GM18907 (cell line): ENCODE data around the gene SPPL2A.
"Not testable (repeated sequence)": the region's sequence is repeated elsewhere in the genome, so short reads cannot be mapped to it uniquely, and the experiment has no call there.

ENCODE experiments used
- ATAC-seq: cut with Tn5 transposase; IDR thresholded peaks from one replicate; pipeline ENCODE4 v1.9.1; 2021; ENCODE audit warnings: mild to moderate bottlenecking, moderate library complexity; ENCODE audit not compliant: unreplicated experiment

Gene SPPL2A, protein sequence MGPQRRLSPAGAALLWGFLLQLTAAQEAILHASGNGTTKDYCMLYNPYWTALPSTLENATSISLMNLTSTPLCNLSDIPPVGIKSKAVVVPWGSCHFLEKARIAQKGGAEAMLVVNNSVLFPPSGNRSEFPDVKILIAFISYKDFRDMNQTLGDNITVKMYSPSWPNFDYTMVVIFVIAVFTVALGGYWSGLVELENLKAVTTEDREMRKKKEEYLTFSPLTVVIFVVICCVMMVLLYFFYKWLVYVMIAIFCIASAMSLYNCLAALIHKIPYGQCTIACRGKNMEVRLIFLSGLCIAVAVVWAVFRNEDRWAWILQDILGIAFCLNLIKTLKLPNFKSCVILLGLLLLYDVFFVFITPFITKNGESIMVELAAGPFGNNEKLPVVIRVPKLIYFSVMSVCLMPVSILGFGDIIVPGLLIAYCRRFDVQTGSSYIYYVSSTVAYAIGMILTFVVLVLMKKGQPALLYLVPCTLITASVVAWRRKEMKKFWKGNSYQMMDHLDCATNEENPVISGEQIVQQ

DNA sequence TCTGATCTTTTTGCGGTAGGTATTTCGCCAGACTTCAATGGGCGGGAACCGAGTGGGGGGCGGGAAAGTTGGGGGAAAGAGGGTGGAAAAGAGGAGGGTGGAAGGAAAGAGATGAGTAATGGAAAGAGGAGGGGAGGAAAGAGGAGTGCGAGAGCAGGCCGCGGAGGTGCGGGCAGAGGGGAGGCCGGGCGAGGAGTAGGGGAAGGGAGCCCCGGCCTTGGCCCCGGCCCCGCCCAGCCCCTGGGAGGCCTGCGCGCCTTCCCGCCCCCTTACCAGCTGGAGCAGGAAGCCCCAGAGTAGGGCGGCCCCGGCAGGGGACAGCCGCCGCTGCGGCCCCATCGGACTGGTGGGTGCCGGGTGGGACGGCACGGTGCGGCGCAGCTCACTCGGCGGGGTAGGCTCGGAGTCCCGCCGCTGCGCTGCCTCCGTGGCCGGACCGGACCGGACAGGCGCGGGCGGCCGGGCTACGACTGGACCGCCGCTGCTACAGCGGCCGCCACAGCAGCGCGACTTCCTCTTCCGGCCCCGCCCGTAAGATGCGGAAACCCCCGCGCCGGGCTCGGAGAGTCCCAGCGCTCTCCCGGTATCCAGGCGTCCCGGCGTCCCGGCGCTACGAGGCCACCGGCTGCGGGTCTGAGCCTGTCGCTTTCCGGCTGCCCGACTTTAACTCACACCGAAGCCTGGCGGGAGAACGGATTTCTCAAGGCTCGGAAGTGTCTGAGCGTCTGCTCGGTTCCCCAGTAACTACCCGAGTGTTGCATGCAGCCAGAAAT is at the start of gene SPPL2A:
SPPL2A (minus strand) TSS at position 512 of the 773 bp plus-strand sequence; CDS start at position 339, 173 bp downstream.
- ATAC-seq, result peak; percentile 89

DNA sequence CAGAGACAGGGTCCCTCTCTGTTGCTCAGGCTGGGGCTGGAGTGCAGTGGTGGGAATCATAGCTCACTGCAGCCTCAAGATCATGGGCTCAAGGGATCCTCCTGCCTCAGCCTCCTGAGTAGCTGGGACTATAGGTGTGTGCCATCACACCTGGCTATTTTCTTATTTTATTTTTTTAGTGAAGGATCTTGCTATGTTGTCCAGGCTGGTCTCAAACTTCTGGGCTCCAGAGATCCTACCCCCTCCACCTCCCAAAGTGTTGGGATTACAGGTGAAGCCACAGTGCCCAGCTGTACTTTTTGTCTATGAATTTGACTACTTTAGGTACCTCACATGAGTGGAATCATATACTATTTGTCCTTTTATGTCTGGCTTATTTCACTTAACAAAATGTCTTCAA is 49.1 kb upstream of the SPPL2A start:
- ATAC-seq, result no peak

GRCh38 chr15:50813865-50814264 is 48.4 kb upstream of the SPPL2A start:
- ATAC-seq, result no peak

GRCh38 chr15:50813089-50813488 is 47.6 kb upstream of the SPPL2A start:
- ATAC-seq, result no peak

- not testable (repeated sequence) for ATAC-seq
These were observed 46.6 kb upstream of the SPPL2A start for GRCh38 chr15:50812181-50812506.

DNA sequence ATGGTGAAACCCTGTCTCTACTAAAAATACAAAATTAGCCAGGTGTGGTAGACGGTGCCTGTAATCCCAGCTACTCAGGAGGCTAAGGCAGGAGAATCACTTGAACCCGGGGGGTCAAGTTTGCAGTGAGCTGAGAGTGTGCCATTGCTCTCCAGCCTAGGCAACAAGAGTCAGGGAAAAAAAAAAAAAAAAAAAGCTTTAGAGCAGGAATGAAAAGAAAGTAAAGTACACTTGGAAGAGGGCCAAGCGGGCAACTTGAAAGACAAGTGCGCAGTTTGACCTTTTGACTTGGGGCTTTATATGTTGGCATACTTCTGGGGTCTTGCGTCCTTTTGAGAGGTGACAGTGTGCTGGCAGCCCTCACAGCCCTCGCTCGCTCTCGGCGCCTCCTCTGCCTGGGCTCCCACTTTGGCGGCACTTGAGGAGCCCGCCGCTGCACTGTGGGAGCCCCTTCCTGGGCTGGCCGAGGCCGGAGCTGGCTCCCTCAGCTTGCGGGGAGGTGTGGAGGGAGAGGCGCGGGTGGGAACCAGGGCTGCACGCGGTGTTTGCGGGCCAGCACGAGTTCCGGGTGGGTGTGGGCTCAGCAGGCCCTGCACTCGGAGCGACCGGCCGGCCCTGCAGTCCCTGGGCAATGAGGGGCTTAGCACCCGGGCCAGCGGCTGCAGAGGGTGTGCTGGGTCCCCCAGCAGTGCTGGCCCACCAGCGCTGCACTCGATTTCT is 46.1 kb upstream of the SPPL2A start:
- not testable (repeated sequence) for ATAC-seq

DNA sequence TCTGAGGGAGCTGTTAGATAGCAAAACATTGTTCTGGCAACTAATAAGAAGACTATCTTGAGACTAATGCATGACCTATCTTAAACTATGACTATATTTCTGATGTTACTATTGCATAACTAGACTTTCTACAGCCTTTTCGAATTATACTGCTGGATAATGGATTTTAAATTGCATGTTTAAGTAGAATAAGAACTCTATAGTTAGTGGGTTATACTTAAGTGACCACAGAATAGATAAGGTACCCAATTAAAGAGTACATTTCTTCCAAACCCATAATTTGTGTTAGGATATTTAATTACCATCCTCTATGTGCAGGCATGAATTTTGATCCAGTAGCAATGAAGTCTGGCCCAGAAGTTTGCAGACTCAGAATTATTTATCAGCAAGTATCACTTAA is 44.6 kb upstream of the SPPL2A start:
- no peak for ATAC-seq

- no peak for ATAC-seq
These were observed 43.2 kb upstream of the SPPL2A start for GRCh38 chr15:50808728-50809127.

DNA sequence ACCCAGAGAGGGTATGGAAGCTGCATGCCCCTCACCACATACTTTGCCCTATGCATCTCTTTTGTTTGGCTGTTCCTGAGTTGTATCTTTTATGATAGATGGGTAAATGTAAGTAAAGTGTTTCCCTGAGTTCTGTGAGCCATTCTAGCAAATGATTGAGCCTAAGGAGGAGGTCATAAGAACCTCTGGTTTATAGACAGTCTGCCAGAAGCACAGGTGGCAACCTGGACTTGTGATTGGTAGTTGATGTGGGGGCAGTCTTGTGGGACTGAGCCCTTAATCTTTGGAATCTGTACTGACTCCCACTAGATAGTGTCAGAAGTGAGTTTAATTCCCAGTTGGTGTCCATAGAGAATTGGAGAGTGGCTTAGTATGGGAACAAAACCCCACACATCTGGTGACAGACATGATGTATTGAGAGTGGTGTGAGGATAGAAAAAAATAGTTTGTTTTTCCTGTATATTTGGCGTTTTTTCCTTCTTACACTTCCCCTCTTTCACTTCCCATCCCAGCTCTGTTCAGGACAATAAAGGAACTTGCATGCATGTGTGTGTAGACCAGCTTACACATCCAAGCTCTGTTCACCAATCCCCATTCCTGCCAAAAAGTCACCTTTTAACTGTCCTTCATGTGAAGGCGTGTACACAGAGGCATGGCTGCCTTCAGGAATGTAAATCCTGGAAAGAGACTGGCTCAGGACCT is 38.1 kb upstream of the SPPL2A start:
- ATAC-seq, result no peak

DNA sequence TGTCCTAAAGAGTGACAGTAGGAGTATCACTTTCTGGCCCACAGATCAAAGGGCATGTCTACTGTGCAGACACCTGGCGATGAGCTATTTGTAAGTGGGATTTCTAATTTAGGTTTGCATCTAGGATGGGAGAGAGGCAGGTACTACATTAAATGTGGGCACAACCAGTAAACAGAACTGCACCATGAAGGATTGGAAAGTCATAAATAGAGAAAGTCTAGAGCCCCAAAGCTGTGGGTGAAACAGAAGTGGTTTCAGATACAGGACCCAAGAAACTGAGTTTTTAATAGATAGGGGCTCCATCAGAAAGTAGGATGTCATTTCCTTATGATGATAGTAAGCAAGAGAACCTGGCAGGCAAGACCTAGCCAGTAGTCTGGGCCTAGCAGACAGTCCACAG is 35.2 kb upstream of the SPPL2A start:
- no peak for ATAC-seq

DNA sequence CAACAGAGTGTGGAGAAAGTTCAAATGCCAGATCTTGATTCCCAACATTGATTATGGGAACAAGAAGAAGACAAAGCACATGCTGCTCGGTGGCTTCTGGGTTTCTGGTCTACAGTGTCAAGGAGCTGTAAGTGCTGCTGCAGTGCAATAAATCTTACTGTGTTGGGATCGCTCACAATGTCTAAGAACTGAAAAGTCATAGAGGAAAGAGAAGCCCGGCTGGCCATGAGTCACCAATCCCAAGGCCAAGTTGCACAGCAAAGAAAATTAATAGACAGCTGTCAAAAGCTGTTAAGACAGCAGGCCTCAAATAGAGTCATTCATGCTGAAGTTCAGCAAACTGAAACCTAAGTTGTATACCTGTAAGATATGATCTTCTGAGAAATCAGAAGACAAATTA is 33.2 kb upstream of the SPPL2A start:
- no peak for ATAC-seq

DNA sequence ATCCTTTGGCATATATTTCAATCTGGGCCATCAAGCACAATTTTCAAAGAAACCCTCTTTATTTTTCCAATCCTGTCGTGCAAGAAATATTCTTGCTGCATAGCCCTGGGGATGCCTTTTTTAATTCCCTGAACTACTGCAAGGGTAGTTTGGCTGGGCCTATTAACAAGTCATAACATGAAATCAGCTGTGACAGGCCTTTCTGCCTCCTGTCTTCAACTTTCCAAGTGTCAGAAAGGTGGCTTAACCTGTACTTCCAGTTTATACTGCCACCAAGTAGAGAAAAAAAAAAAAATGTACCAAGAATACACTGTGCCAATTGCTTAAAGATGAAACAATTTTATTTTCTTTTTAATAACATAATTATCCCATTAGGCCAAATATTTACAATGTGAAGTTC is 32.4 kb upstream of the SPPL2A start:
- ATAC-seq, result no peak

DNA sequence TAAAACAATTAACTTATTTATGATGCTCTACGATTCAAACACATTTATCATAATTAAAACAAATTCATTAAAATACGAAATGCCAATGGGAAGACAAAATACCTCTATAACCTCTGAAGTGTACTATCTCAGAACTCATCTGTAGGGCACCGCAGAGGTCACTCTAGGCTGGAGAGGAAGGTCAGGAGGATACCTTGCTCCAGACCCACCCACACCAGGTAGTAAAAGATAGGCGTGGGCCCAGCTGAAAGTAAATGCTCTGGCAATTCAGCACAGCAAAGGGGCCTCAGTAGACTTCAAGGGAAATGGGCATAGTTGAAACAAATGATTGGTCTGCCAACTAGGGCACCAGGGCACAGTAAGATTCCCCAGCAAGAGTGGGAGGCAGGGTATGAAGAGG is 26.0 kb upstream of the SPPL2A start:
- no peak for ATAC-seq

DNA sequence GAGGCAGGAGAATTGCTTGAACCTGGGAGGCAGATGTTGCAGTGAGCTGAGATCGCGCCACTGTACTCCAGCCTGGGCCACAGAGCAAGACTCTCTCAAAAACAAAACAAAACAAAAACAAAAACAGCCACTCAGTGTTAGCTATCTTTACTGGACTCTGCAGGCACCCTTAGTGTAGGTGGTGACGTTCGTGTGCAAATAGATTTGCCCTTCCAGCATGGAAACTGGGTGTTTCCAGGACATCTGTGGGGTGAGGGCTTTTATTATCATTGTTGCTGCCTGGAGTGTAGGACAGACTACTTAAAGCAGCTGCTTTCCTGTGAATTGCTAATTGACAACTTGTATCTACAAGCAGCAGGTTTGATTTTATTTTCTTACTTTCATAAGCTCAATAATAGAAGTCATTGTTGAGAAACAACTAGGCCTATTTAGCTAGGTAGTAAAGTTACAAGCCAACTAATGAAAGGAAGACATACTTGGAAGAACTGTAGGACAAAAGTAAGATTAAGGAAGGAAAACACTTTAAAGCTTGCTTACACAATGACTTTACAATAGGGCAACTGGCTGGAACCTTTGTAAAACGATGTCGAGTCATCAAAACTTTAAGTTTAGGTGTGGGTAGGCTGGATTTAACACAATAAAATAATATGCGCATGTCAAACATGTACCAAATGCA is 25.4 kb upstream of the SPPL2A start:
- no peak for ATAC-seq

DNA sequence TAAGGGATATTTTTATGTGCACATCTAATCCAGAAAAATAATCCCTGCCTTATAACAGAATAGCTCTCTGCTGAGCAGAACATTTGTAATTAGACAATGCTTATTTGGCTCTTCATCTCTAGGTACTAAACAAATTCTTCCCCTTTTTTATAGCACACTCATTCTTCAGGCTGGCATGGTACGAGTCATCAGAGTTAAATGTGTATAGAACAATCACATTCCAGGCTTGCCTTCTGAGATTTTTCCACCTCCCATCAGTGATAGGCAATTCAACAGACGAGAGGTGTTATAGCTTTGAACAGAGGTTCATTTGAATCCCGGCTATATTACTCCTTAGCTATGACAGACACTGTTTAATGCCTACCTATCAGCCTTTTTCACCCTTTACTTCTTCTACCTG is 21.4 kb upstream of the SPPL2A start:
- ATAC-seq, result no peak

DNA sequence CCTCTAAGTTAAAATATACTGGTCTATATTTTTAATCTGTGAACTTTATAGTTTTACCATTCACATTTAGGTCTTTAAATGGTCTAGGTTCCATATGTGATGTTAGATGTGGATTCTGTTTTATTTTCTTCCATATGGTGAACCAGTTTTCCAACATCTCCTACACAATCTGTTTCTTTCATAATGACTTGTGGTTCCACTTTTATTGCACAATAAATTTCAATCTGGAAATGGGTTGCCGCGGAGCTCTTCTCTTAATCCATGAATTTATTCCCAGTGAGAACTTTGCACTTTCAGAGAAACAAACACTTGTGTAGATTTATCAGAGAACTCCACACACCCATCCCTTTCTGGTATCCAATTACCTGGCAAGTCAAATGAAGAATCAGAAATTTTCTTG is 20.9 kb upstream of the SPPL2A start:
- no peak for ATAC-seq

DNA sequence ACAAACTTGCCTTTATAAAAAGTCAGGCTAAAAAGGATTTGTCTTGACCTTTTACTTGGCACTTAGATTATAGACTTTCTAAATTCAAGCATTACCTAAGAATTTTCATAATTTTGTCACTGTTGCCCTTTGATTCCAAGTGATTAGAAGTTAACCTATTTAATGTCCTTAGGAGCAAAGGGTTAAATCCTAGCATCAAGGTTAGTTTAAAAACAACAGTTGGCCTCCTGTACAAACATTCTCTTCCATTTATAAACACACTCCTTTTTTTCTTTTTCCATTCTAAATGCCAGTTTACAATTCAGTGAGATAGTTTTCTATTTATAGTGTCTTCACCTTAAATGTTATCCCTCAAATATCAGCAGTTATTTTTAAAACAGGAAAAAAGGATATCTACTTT is 18.4 kb upstream of the SPPL2A start:
- ATAC-seq, result no peak

- ATAC-seq, result no peak
These were observed 17.9 kb upstream of the SPPL2A start for GRCh38 chr15:50783411-50783810.

GRCh38 chr15:50778086-50778485 is 12.6 kb upstream of the SPPL2A start:
- ATAC-seq, result no peak

- no peak for ATAC-seq
These were observed 11.5 kb upstream of the SPPL2A start for GRCh38 chr15:50777042-50777441.
